HTERT RPE-1 (cell line): ENCODE measurements around the gene HTRA1.

Experiments
- in situ Hi-C: fragments of 300-500 bp; cut with MboI; formaldehyde crosslinking; loops from 4 replicates; pipeline ENCODE4 v1.14.3; 2020; ENCODE audit warnings: low sequenced_read_pairs

The HTRA1 gene

DNA sequence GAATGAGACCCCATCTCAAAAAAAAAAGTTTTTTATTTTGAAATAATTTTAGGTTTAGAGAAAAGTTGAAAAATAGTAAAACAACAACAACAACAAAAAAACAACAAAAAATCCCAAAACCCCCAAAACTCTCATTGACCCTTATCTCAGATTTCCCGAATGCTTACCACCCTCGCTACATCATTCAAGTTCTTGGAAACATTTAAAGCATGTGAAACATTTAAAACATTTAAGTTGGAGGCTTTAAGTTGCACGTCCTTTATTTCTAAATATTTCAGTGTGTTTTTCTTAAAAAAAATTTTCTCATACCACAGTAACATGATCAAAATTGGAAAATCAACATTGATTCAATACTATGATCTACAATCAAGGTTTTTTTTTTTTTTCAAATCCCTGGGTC is 7.3 kb upstream of the HTRA1 start:
- in situ Hi-C loops = no loop called here

DNA sequence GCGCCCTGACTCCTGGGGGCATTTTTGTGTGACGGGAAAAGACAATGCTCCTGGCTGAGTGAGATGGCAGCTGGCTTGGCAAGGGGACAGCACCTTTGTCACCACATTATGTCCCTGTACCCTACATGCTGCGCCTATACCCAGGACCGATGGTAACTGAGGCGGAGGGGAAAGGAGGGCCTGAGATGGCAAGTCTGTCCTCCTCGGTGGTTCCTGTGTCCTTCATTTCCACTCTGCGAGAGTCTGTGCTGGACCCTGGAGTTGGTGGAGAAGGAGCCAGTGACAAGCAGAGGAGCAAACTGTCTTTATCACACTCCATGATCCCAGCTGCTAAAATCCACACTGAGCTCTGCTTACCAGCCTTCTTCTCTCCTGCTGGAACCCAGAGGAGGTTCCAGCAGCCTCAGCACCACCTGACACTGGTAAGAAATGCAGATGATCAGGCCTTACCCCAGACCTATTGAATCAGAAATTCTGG is 6.7 kb upstream of the HTRA1 start, which contains the start of gene ARMS2:
Gene ARMS2 (plus strand): TSS at position 51 of the 478 bp plus-strand sequence. CDS start 75 bp downstream, at position 126.
- in situ Hi-C loops = no loop called here

DNA sequence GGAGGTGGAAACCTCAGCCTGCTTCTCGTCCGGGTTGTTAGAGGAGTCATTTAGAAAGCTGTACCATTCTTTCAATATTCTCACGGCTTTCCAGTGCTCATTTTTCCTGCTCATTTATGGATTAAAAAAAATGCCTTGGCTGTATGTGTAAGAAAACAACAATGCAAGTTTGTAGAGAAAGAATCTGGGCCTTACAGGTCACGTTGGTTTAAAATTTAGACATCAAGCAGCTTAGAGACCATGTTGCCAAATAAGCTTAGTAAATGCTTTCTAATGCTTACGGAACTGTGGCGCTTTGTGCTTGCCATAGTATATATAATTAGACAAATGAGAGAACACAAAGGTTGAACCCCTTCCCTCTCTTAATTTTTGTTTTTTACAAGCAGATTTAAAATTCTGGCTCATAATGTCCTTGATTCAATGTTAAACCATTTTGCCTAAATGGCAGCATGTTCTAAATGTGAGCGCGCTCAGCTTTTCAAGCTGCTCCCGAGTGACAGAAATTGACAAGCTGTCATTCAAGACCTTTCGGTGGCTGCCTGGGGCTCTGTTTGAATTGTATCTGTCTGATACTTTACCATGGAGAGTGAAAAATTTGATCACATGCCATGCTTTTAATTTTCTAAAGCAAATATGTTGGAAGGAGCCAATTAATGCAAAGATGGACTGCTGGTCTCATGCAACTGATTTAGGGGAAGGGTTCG is 5.8 kb upstream of the HTRA1 start:
- in situ Hi-C loops = no loop called here

DNA sequence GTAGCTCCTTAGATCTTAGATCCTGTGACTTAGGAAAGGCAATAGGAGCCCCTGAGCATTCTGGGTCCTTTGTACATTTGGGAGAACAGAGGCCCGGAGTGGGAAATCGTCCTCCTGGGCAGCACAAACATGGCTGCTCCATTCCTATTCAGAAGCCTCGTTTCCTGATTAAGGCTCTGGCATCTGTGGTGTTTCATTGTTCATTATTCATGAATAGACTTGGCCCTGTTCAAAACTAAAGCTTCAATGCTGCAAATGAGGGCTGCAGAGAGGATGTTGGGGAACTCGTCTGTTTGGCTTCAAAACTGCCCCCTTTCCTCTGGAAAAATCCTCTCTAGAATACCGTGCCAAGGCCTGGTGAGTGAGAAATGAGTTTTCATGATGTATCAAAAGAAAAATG is 3.4 kb upstream of the HTRA1 start:
- in situ Hi-C loops = no loop called here

DNA sequence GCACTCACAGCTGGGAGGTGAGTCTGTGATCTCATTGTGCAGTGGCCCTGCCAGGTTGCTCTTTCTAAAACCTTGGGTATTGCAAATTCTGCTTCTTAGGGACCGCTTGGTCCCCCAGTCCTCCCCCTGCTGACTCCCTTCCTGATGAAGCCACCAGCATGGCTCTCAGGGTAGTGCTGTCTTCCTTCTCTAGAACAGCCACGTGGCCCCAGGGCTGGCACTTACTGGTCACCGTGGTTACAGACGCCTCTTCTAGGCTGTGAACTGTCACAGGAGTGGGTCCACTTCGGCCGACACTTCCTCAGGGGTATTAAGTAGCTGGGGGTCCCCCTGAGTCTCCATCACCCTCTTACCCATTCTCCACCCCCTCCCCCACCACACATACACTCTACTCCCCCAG is 2.7 kb upstream of the HTRA1 start:
- in situ Hi-C loops = no loop called here

DNA sequence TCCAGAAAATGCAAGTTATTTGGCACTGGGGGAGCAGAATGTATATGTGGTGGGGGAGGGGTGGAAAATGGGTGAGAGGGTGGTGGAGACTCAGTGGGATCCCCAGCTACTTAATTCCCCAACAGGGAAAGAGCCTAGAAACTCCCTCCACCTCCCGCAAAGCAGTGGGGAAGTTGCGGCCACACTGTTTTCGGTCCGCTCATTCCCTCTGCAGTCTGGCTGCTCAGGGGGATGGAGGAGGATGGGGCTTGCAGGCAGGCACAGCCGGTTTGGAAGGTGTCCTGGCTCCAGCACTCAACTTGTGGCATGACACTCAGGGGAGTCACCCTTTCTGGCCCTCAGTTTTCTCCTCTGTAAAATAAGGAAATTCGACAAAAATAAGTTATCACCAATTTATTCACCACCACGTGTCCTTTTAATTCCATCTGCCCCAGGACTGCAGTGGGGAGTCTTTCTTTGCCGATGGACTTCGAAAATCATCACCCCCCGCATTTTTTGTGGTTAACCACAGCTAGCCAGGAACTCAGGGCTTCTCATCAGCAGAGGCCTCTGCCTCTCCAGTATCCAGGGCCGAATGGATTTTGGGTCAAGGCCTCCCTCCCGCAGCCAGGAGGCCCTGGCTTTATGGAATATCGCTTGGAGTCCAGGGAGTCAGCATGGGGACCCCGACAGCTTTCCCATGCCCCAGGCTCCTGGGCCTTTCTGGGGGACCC is 1.6 kb upstream of the HTRA1 start:
- in situ Hi-C loops = no loop called here

DNA sequence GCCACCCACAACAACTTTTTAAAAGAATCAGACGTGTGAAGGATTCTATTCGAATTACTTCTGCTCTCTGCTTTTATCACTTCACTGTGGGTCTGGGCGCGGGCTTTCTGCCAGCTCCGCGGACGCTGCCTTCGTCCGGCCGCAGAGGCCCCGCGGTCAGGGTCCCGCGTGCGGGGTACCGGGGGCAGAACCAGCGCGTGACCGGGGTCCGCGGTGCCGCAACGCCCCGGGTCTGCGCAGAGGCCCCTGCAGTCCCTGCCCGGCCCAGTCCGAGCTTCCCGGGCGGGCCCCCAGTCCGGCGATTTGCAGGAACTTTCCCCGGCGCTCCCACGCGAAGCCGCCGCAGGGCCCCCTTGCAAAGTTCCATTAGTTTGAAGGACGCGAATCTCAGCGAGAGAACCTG is 461 bp upstream of the HTRA1 start:
- in situ Hi-C loops = no loop called here

DNA sequence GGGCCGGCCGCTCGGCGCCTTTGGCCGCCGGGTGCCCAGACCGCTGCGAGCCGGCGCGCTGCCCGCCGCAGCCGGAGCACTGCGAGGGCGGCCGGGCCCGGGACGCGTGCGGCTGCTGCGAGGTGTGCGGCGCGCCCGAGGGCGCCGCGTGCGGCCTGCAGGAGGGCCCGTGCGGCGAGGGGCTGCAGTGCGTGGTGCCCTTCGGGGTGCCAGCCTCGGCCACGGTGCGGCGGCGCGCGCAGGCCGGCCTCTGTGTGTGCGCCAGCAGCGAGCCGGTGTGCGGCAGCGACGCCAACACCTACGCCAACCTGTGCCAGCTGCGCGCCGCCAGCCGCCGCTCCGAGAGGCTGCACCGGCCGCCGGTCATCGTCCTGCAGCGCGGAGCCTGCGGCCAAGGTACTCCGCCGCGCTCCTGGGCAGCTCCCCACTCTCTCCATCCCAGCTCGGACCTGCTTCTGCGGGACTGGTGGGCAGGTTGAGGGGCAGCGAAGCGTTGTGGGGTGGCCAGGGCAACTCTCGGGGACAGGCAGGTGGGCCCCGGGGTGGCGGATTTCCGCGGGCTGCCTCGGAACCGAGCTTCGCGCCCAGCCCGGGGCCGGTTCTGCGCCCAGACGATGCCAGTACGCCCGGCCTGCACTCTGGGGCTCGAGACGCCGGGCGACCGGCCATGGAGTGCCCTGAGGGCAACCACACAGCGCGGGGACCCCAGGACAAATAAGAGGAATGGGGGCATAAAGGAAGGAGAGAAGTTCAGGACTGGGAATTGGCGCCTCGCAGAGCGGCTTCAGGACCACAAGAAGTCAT is 578 bp downstream of the HTRA1 start:
- in situ Hi-C loops = no loop called here

DNA sequence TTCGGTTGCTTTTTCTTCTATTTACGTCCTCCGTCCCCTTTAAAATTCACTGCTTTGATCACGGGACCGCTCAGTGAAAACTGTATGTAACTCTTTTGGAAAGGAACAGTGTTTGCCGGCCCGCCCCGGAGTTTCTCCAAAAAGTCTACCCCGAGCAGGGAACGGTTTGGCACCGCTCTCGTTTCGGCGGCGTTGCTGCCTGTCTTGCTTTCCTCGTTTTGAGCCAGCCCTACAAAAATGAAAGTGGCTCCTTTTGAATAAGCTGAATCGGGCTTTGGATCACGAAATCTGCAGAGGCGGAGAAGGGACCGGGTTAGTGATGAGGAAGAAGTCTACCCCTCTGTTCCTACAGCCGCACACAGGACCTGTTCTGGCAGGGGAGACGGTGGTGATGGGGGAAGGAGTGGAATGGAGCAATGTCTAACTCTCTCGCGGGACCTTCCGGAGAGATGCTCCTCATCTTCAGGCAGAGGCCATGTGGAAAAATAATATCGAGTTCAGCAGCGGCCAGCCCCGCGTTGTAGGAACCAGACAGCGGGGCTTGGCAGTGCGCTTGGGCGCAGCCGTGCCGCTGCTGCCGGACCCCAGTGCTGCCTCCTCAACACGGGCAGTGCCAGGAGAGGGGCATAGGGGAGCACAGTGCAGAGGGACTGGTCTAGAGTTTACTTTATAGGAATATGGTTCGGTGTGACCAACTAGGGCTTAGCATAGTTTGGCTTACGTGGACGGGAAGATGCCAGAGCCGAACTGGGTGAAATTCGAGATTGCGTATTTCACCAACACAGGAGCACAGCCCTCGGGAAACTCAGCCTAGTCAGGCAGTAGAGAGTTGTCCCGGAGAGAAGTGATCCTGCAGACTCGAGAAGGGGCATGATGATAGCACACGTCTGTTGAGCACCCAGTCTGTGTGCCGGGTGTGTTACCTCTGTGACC is 1.4 kb downstream of the HTRA1 start:
- in situ Hi-C loops = no loop called here

DNA sequence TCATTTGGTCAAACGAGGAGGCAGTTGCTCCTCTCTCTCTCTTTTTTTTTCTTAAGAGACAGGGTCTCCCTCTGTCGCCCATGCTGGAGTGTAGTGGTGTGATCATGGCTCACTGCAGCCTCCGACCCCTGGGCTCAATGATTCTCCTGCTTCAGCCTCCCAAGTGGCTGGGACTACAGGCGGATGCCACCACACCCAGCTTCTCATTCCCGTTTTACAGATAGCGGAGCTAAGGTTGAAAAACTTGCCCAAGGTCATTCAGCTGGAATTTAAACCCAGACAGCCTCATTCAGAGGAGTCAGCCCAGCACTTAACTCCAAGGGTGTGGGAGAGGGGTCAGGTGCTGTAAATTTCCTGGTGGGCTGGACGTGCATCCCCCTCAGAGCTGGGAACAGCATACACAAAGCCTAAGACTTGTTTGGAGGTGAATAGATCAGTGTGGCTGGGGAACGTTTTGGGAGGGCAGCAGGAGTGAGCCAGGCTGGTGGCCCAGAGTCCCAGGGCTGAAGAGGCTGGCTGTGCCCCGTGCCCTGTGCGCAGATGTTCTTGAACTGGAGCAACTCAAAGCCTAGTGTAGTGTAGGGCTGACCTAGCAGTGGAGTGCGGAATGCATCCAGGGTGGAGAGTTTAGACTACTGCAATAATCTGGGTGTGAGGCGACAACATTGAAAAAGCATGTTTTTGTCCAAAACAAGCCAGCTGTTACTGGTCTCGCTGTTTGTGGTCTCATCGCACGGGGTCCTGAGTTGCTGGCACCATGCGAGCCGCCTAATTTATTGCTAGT is 2.3 kb downstream of the HTRA1 start:
- in situ Hi-C loops = no loop called here

DNA sequence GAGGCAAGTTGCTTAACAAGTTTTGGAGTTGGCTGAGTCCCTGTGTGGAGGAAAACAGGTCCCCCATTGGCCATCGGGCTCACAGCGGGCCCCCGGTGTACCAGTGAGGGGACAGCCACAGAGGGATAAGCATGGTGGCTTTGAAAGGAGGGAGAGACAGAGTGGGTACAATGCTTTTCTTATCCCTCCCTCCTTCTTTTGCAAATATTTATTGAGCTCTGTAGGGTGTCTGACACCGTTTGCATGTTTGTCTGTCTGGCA is 2.8 kb downstream of the HTRA1 start:
- in situ Hi-C loops = no loop called here

DNA sequence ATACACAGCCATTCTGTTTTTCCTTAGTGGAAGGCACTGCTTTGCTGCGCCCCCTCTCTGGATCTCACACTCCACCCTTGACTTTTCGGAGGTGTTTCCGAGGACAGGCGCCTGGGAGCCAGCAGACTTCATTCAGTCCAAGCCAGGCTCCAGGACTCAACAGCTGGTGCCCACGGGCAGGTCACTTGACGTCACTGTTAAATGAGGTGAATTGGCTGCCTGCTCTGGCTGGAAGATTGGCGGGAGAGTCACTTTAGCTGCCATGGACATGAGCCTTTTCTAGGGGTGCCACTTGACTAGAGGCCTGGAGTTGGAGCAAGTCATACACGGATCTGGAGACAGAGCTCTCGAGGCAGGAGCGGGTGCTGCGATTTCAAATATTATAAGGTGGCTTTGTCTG is 3.2 kb downstream of the HTRA1 start:
- in situ Hi-C loops = no loop called here

DNA sequence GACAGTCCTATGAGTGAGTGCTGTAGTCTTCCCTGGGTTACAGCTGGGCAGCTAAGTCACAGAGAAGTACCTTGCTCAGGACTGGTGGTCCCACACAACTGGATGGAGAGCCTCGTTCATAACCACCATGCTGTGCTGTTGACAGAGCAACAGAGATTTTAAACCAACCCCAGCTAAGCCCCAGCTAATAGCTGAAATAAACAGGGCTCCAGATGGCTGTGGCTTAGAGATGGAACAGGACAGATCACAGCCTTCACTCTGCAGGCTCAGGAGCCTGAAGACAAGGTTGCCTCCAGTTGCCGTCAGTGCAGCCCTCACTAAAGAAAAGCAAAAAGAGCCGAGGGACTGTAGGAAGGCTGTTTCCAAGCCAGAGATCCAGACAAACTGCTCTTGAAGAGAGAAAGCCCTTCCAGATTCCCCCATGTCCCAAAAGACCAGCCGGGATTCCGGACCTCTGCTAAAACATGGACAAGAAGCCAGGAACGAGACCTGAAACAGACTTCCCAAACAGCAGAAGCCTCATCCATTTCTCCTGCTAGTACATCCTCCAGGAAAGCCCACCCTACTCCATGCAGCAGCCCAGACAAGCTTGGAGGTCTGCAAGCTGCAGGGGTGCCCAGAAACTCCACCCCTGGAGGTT is 4.2 kb downstream of the HTRA1 start:
- in situ Hi-C loops = no loop called here

DNA sequence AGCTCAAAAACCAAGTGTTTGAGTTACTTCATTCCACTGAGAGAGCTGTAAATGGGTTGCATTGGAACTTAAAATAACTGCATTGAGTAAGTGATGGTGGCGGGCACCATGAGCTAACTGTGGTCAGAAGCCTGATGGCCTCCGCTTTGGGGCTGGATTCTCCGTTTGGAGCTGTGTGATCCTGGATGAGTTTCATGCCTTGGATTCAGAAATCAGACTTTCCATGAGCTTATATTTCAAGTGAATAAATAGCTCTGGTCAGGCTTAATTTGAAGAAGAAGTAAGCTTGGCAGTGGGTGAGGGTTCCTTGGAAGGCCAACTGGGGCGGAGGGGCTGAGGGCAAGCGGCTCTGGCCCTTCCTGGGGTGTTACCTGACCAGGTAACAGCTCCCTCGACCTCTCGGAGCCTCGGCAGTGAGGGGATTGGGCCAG is 5.6 kb downstream of the HTRA1 start:
- in situ Hi-C loops = no loop called here

DNA sequence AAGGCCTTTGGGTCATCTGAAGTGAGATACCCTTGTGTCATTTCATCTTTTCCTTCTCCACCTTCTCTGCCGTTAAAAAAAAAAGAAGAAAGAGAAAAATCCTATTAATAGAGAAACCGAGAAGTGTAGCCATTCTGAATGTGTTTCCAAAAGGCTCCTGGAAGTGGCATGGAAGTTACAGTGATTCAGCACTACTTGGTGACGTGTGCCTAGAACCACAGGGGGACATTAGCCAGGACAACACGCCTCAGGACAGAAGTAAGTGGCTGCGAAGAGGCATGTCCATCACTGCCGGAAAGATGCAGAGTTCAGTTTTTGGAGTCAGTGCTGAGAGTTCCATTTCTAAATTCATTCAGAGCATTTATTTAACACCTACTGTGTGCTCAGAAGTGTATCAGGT is 6.3 kb downstream of the HTRA1 start:
- in situ Hi-C loops = no loop called here

DNA sequence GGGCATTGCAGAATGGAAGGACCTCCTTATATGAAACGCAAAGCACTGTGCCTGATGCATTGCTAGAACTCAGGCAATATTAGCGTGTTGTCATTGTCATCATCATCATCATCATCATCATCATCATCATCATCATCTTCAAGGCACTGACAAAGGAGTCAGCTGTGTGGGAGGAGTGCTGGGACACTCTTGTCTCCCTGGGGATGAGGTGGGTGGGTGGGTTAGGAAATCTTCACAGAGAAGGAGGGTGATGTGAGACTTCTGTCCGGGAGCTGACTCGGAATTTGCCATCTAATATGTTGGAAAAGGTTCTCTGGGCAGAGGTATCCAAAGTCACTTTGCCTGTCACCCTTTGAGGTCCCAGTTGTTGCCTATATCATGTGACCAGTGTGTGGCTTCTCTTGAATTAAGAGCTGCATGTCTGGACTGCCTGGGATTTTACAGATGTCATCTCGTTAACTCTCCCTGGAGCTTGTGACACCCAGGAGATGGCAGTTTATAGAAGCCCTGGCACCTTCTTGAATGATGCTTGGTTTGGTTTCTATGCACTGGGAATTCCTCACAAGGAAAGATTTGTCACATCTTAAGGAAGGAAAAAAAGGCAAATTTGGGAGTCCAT is 7.1 kb downstream of the HTRA1 start:
- in situ Hi-C loops = no loop called here

DNA sequence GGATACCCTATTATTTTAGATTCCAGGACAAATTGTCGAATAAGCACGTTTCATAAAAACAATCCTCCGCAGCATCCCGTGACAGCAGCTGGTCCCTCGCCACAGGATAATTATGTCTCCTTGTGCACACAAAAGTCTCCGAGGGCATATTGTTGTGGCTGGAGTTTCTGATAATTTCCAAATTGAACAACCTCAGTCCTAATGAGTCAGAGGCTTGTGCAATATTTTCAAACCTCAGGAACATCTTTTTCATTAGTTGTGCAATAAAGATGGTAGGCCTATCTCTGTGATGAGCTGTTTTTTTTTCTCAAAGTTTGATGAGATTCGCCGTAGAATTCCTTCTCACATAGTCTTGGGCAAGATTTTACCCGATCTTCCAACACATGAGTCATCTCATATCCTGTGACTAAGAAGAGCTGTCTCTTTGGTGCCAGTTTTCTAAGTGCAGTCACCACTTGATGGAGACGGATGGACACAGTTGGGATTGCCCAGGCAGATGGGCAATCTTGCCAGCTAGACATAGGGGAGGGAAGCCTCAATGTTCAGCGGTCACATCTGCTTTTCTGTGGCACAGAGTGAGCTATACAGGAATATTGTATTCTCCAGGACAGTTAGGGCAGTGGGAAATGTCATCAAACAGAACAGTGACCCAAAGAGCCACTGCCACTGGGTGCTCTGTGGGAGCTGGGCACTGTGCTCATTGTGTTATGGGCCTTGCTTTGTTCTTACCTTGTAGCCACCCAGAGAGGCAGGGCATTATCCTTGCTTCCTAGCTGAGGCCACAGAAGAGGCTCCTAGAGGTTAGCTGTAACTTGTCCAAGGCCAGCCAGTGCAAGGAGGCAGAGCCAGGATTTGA is 7.8 kb downstream of the HTRA1 start:
- in situ Hi-C loops = no loop called here

DNA sequence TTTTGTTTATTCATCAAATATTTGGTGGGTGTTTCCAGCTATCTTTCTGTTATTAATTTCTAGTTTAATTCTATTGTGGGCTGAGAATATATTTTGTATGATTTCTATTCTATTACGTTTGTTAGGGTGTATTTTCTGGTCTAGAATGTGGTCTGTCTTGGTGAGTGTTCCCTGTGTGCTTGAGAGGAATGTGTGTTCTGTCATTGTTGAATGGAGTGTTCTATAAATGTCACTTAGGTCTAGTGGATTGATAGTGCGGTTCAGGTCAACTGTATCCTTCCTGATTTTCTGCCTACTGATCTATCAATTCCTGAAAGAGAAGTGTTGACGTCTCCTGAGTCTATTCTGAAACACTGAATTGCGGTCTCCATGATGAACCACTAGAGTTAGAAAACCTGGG is 8.5 kb downstream of the HTRA1 start:
- in situ Hi-C loops = no loop called here
